Trophoblast cell (in vitro differentiated cells and primary cell): ENCODE measurements around the gene USP7.

ENCODE experiments used
- DNase-seq, 2 donors: peaks; one replicate each; pipeline ENCODE4 v3.0.0-alpha.2; 2016
- H2AFZ ChIP-seq: 2 replicates; pipeline ENCODE4 v1.6.1; 2013; ENCODE audit warnings: low read length, moderate library complexity, mild to moderate bottlenecking; ENCODE audit not compliant: insufficient read depth, poor library complexity
- H2AK5ac ChIP-seq: 2 replicates; pipeline ENCODE4 v1.6.1; 2013; ENCODE audit warnings: mild to moderate bottlenecking, low read length
- H2BK120ac ChIP-seq: 2 replicates; pipeline ENCODE4 v1.6.1; 2013; ENCODE audit warnings: low read length, mild to moderate bottlenecking, moderate library complexity; ENCODE audit not compliant: insufficient read depth, poor library complexity
- H2BK12ac ChIP-seq: 2 replicates; pipeline ENCODE4 v1.6.1; 2013; ENCODE audit warnings: mild to moderate bottlenecking, low read length, moderate library complexity
- H2BK5ac ChIP-seq: 2 replicates; pipeline ENCODE4 v1.6.1; 2013; ENCODE audit warnings: low read length, low read depth, moderate library complexity, mild to moderate bottlenecking; ENCODE audit not compliant: poor library complexity
- H3K14ac ChIP-seq: 2 replicates; pipeline ENCODE4 v1.6.1; 2013; ENCODE audit warnings: mild to moderate bottlenecking, low read length
- H3K18ac ChIP-seq: 2 replicates; pipeline ENCODE4 v1.6.1; 2013; ENCODE audit warnings: mild to moderate bottlenecking, low read length
- H3K23ac ChIP-seq: 2 replicates; pipeline ENCODE4 v1.6.1; 2013; ENCODE audit warnings: low read length
- H3K27ac ChIP-seq: 2 replicates; pipeline ENCODE4 v1.5.1; 2013; ENCODE audit warnings: low read depth, mild to moderate bottlenecking, inconsistent platforms, low read length, moderate library complexity
- H3K27me3 ChIP-seq: 2 replicates; pipeline ENCODE4 v1.6.1; 2013; ENCODE audit warnings: inconsistent platforms, mild to moderate bottlenecking, low read length, moderate library complexity; ENCODE audit not compliant: insufficient read depth
- H3K36me3 ChIP-seq, 2 experiments: 1 replicate in 1 of 2; 2 replicates in 1 of 2; pipeline ENCODE4 v1.6.1; 2013; ENCODE audit warnings: low read length in 2 of 2, mild to moderate bottlenecking in 2 of 2, moderate library complexity in 1 of 2; ENCODE audit not compliant: insufficient read depth in 2 of 2, control insufficient read depth in 1 of 2
- H3K4ac ChIP-seq: 2 replicates; pipeline ENCODE4 v1.6.1; 2013; ENCODE audit warnings: low read depth, mild to moderate bottlenecking, low read length, moderate library complexity
- H3K4me1 ChIP-seq, 2 experiments: 1 replicate in 1 of 2; 2 replicates in 1 of 2; pipeline ENCODE4 v1.6.1; 2013; ENCODE audit warnings: low read length in 2 of 2, mild to moderate bottlenecking in 2 of 2, moderate library complexity in 1 of 2; ENCODE audit not compliant: insufficient read depth in 2 of 2, control insufficient read depth in 1 of 2
- H3K4me2 ChIP-seq: 2 replicates; pipeline ENCODE4 v1.6.1; 2013; ENCODE audit warnings: inconsistent platforms, mild to moderate bottlenecking, low read length, moderate library complexity
- H3K4me3 ChIP-seq: 2 replicates; pipeline ENCODE4 v1.5.1; 2013; ENCODE audit warnings: mild to moderate bottlenecking, low read depth, low read length, inconsistent platforms
- H3K79me1 ChIP-seq: one replicate; pipeline ENCODE4 v1.6.1; 2013; ENCODE audit warnings: low read length
- H3K79me2 ChIP-seq: 2 replicates; pipeline ENCODE4 v1.6.1; 2013; ENCODE audit warnings: low read length, mild to moderate bottlenecking; ENCODE audit not compliant: control insufficient read depth, insufficient read depth, poor library complexity
- H3K9ac ChIP-seq: 2 replicates; pipeline ENCODE4 v1.6.1; 2013; ENCODE audit warnings: mild to moderate bottlenecking, low read length
- H3K9me3 ChIP-seq: 2 replicates; pipeline ENCODE4 v1.6.1; 2013; ENCODE audit warnings: low read depth, mild to moderate bottlenecking, control low read depth, inconsistent platforms, low read length; ENCODE audit not compliant: insufficient read depth
- H4K12ac ChIP-seq: 2 replicates; pipeline ENCODE4 v1.6.1; 2013; ENCODE audit warnings: low read depth, mild to moderate bottlenecking, low read length, moderate library complexity
- H4K8ac ChIP-seq: 2 replicates; pipeline ENCODE4 v1.6.1; 2013; ENCODE audit warnings: low read depth, mild to moderate bottlenecking, low read length, moderate library complexity
- H4K91ac ChIP-seq: one replicate; pipeline ENCODE4 v1.6.1; 2013; ENCODE audit warnings: low read depth, mild to moderate bottlenecking, low read length, moderate library complexity
- WGBS: extraction: QIAGEN DNeasy Blood & Tissue Kit; methylation state at CpG from one replicate; pipeline ENCODE4 v1.1.7; 2013; ENCODE audit warnings: missing lambda C conversion rate; ENCODE audit not compliant: insufficient read length, insufficient coverage; ENCODE audit errors: extremely low coverage; 5-methylcytosine and 5-hydroxymethylcytosine counted together

USP7 gene

GRCh38 chr16:8848231-8848938 lies 115.3 kb downstream of the USP7 start:
- no peaks in the 10 kb centered on the region for H3K27me3 ChIP-seq
- H3K79me2 ChIP-seq, result peaks cover 2% of the 10 kb centered on the region
- H2BK12ac ChIP-seq, result no peak overlapping the region
- H2AFZ ChIP-seq, result no peak overlapping the region
- H3K9ac ChIP-seq, result no peak overlapping the region
- no peak overlapping the region for H2AK5ac ChIP-seq
- no peaks in the 10 kb centered on the region for H3K79me1 ChIP-seq
- H3K4me3 ChIP-seq, result no peak overlapping the region
- no peak overlapping the region for H4K8ac ChIP-seq
- no peak overlapping the region for H3K18ac ChIP-seq
- WGBS, result no CpG with 5 or more reads among the region's 26 CpGs
- H3K27ac ChIP-seq, result no peak overlapping the region
- H2BK120ac ChIP-seq, result no peak overlapping the region
- no peaks in the 10 kb centered on the region for H3K4me1 ChIP-seq
- H3K23ac ChIP-seq, result no peak overlapping the region
- H4K12ac ChIP-seq, result no peak overlapping the region
- no peak overlapping the region for H3K4me2 ChIP-seq
- H3K4ac ChIP-seq, result no peak overlapping the region
- no peaks in the 10 kb centered on the region for H3K9me3 ChIP-seq
- H3K14ac ChIP-seq, result no peak overlapping the region
- H2BK5ac ChIP-seq, result no peak overlapping the region
- DNase-seq, result no peak
- H4K91ac ChIP-seq, result no peak overlapping the region
- peaks cover 54 to 62% of the 10 kb centered on the region in 2 experiments for H3K36me3 ChIP-seq

- no peak overlapping the region for H3K9ac ChIP-seq
- peaks cover 2% of the 10 kb centered on the region for H3K79me2 ChIP-seq
- H2BK120ac ChIP-seq, result no peak overlapping the region
- H3K4ac ChIP-seq, result no peak overlapping the region
- no peaks in the 10 kb centered on the region for H3K79me1 ChIP-seq
- no peaks in the 10 kb centered on the region for H3K9me3 ChIP-seq
- no peak overlapping the region for H2AK5ac ChIP-seq
- no peaks in the 10 kb centered on the region for H3K4me1 ChIP-seq
- no peak for DNase-seq
- H4K8ac ChIP-seq, result no peak overlapping the region
- no peak overlapping the region for H3K14ac ChIP-seq
- H2BK5ac ChIP-seq, result no peak overlapping the region
- H3K4me2 ChIP-seq, result no peak overlapping the region
- no peaks in the 10 kb centered on the region for H3K27me3 ChIP-seq
- no peak overlapping the region for H2AFZ ChIP-seq
- H4K91ac ChIP-seq, result no peak overlapping the region
- H3K27ac ChIP-seq, result no peak overlapping the region
- peaks cover 47 to 55% of the 10 kb centered on the region in 2 experiments for H3K36me3 ChIP-seq
- WGBS, result no CpG with 5 or more reads among the region's 15 CpGs
- H3K18ac ChIP-seq, result no peak overlapping the region
- H2BK12ac ChIP-seq, result no peak overlapping the region
- no peak overlapping the region for H4K12ac ChIP-seq
- no peak overlapping the region for H3K4me3 ChIP-seq
- H3K23ac ChIP-seq, result no peak overlapping the region
These were observed 116.1 kb downstream of the USP7 start for GRCh38 chr16:8847623-8848022.

GRCh38 chr16:8847145-8847544 lies 116.6 kb downstream of the USP7 start:
- Histone ChIP-seq H3K14ac (no peak overlapping the region), H3K4me1 (no peaks in the 10 kb centered on the region), H3K36me3 (peaks cover 43 to 50% of the 10 kb centered on the region in 2 experiments), H3K4me3 (no peak overlapping the region), H4K12ac (no peak overlapping the region), H4K8ac (no peak overlapping the region), H2AFZ (no peak overlapping the region), H2BK120ac (no peak overlapping the region), H3K79me1 (no peaks in the 10 kb centered on the region), H3K9ac (no peak overlapping the region), H3K79me2 (peaks cover 2% of the 10 kb centered on the region), H3K9me3 (no peaks in the 10 kb centered on the region), H3K18ac (no peak overlapping the region), H4K91ac (no peak overlapping the region), H2AK5ac (no peak overlapping the region), H3K27me3 (no peaks in the 10 kb centered on the region), H3K23ac (no peak overlapping the region), H2BK5ac (no peak overlapping the region), H3K27ac (no peak overlapping the region), H3K4ac (no peak overlapping the region), H3K4me2 (no peak overlapping the region), H2BK12ac (no peak overlapping the region)
- no CpG with 5 or more reads among the region's 13 CpGs for WGBS
- no peak for DNase-seq

GRCh38 chr16:8846401-8846932 lies 117.2 kb downstream of the USP7 start:
- no peaks in the 10 kb centered on the region for H3K4me1 ChIP-seq
- H2AFZ ChIP-seq, result no peak overlapping the region
- H3K79me1 ChIP-seq, result no peaks in the 10 kb centered on the region
- H3K4ac ChIP-seq, result no peak overlapping the region
- H3K9ac ChIP-seq, result no peak overlapping the region
- no peak overlapping the region for H2AK5ac ChIP-seq
- H2BK120ac ChIP-seq, result no peak overlapping the region
- no peaks in the 10 kb centered on the region for H3K27me3 ChIP-seq
- WGBS, result no CpG with 5 or more reads among the region's 10 CpGs
- no peak overlapping the region for H4K91ac ChIP-seq
- H3K23ac ChIP-seq, result no peak overlapping the region
- no peaks in the 10 kb centered on the region for H3K9me3 ChIP-seq
- H3K79me2 ChIP-seq, result peaks cover 2% of the 10 kb centered on the region
- H3K18ac ChIP-seq, result no peak overlapping the region
- H4K12ac ChIP-seq, result no peak overlapping the region
- H4K8ac ChIP-seq, result no peak overlapping the region
- DNase-seq, result no peak
- no peak overlapping the region for H3K4me3 ChIP-seq
- H2BK12ac ChIP-seq, result no peak overlapping the region
- no peak overlapping the region for H3K4me2 ChIP-seq
- H2BK5ac ChIP-seq, result no peak overlapping the region
- H3K36me3 ChIP-seq, result peaks cover 36 to 45% of the 10 kb centered on the region in 2 experiments
- H3K27ac ChIP-seq, result no peak overlapping the region
- no peak overlapping the region for H3K14ac ChIP-seq
